ENCODE data around the gene PKM.

The PKM gene

GRCh38 chr15:72155635-72156616, 75.1 kb downstream of the PKM start:
- peak; percentile 53 for DNase-seq (ENCODE audit: low read depth)

- DNase-seq (ENCODE audit: low read depth) = no peak
These were observed 75.9 kb downstream of the PKM start for GRCh38 chr15:72155003-72155621.

GRCh38 chr15:72154316-72154715, 76.7 kb downstream of the PKM start:
- DNase-seq (ENCODE audit: low read depth) = no peak

DNA sequence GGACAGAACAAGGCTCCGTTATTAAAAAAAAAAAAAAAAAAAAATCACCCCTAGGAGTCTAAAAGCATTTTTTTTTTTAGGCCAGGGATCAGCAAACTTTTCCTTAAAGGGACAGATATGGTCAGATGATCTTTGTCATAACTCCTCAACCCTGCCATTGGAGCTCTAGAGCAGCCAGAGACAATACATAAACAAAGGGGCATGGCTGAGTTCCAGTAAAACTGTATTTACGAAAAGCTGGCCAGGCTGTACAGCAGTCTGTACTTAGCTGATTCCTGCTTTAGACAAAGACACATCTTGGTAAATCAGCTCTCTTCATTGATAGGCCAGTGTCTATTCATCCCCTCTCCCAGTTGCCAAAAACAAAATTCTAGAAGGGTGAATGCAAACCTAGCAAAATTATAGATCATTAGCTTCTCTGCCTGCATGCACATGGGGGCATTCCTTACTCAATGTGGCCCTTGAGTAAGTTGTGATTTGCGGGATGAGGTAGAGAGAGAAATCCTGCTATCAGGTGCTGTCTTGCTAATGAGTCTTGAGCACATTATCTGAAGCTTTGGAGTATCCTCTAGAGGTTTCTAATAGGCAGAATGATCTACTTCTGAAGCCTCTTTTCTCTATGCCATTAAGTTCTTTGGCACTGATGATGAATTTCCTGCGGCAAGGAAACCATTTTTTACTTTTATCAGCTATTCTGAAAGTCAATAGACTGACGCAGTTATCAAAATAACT, 77.6 kb downstream of the PKM start:
- DNase-seq (ENCODE audit: low read depth) = no peak

Data from stimulated activated CD8-positive, alpha-beta memory T cell treated with anti-CD3 and anti-CD28 coated beads, Interleukin-12 subunit alpha, Interleukin-12 subunit beta, amount 100 ng/mL, for 4 hours (primary cell).